GM10266 (cell line): ENCODE measurements around the gene KLHL26.

Experiments
- DNase-seq: peaks from one replicate; pipeline ENCODE4 v3.0.0; 2012; ENCODE audit errors: extremely low spot score
- CTCF ChIP-seq: IDR thresholded peaks from 2 replicates; pipeline ENCODE4 v1.5.1; 2012; ENCODE audit warnings: mild to moderate bottlenecking, low read depth; ENCODE audit not compliant: control insufficient read depth, insufficient read depth; ENCODE audit errors: missing control alignments

Gene KLHL26

GRCh38 chr19:18626906-18627305 lies 9.9 kb upstream of the KLHL26 start:
- no peak for DNase-seq
- TF ChIP-seq CTCF: no peak

DNA sequence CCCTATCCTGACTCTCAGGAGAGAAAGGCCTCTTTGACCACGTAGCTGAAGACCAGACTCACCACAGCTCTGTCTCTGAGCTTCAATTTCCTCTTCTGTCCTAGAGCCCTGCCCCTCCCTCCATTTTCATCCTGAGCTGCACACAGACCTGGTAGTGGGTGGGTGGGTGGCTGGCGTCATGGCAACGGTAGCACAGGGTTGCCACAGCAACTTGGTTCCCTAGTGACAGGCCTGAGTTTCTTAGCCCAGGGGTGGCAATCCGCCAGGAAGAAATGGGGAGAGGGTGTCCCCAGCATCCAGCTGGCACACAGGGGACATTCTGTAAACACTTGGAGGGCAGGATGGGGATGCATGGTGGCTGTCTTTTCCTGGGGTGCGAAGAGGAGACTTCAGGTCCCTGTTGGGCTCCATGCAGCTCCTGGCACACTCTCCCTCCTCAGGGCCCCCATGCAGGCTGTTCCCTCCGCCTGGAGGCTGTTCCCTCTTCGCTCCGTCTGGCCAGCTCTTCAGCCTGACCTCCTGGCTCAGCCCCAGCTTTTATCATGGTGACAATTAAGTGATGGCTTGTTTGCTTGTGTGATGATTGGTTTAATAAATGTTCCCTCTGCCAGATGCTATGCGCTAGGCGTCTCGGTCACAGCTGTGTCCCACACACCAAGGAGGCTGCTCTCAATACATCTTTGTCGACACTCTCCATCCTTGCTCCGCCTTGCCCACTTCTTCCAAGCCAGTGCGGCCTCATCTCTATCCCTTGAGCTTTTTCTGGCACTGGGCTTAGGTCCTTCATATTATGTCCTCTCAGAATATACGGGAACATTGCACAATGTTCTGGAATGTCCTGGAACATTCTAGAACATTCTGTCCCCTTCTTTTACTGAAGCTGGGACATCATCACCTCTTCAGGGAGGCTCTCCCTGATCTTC lies 7.4 kb upstream of the KLHL26 start:
- TF ChIP-seq CTCF: no peak
- no peak for DNase-seq

DNA sequence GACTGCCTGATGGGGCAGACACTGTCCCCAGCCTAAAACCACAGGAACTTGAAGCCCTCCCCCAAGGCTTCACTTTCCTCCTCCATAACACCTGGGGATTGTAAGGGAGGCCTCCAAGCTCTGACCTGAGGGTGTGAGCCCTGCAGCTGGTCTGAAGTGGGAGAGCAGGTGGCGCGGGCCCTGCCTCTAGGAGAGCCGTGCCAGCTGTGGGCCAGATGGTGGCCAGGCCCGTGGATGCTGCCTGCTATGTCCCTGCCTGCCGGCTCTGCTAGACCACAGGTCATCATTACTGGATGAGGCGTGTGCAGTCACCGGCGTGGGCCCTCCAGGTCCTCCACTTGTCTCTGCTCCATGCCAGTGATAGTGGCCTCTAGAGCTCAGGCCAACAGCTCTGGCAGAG lies 3.5 kb upstream of the KLHL26 start:
- DNase-seq: no peak
- TF ChIP-seq CTCF: no peak

DNA sequence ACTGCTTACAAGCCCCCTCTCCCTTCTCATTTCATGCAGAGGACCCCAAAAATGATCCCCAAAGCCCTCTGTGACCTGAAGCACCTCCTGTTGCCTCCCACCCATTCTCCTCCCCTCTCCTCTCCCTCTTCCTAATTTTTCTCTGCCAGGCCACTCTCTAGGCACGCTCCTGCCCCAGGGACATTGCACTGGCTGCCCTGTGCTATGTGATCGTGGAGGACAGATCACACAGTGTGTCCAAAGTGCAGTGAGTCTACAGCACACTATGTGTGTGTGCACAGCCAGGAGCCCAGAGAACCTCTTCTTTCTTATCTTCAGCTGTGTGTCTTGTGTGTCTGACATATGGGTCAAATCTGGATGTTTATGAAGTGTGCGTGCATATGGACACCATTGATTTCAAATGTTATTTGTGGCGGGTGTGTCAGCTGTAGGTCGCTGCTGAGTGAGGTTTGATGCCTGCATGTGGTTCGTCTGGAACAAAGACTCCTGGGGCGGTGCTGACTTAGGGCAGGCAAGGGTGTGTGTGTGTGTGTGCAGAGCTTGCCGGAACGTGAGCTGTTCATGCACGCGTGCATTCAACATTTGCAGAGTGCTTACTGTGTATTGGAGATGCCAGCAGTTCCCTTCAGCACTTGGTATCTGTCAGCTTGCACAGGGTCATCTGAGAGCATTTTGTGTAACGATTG lies 2.1 kb upstream of the KLHL26 start:
- no peak for DNase-seq
- no peak for TF ChIP-seq CTCF

DNA sequence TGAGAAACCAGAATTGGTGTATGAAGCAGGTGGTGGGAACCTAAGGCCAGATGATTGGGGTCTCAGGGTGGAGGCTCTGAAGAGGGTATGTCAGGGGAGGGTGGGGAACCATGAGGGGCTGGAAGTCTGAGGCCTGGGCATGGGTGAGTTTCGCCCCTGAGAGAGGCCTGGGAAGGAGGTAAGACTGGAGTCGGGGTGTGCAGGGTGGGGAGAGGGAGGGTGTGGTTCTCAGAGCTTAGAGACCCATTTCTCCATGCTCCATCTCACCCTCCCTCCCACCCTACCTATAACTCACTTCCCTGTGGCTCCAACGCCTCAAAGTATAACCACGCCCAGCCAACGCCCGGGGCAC lies 1.0 kb upstream of the KLHL26 start:
- no peak for DNase-seq
- no peak for TF ChIP-seq CTCF

DNA sequence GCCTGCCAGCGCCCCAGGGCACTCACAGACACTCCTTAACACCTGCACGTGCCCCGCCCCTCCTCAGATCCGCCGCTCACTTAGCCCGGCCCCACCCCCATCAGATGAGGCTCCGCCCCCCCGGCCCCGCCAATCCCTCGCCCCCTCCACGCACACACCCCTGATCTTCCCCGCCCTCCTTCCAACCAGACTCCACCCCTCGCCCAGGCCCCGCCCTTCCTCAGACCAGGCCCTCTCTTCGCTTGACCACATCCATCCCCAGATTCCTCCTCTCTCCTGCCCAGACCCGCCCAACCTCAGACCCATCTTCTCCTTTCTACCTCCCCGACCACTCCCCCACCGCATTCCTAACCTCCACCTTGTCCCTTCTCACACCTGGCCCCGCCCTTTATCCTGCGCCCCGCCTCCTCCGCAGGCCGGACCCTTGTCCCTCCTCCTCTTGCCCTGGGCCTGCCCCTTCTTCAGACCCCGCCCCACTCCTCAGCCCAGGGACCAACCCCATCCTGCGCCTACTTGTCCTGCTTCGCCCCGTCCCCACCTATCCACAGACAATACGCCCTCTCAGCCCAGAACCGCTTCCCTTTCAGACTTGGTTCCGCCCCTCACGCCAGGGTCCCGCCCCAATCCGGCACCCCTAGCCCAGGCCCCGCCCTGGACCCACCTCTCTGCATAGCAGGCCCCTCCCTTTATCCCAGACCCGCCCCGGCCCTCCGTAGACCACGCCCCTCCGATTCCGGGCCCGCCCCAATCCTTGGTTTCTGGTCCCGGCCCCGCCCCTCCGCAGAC lies 452 bp upstream of the KLHL26 start:
- no peak for TF ChIP-seq CTCF
- peak; percentile 99 for DNase-seq
